NCI-H524 (cell line): ENCODE results near the gene SPATA31D1.

ENCODE experiments used
- DNase-seq, 2 experiments: peaks; one replicate each; lab custom pipeline; 2025; lab: John Stamatoyannopoulos, UW

Gene SPATA31D1

GRCh38 chr9:82022121-82022520 lies 33.5 kb downstream of the SPATA31D1 start:
- DNase-seq: no peak

DNA sequence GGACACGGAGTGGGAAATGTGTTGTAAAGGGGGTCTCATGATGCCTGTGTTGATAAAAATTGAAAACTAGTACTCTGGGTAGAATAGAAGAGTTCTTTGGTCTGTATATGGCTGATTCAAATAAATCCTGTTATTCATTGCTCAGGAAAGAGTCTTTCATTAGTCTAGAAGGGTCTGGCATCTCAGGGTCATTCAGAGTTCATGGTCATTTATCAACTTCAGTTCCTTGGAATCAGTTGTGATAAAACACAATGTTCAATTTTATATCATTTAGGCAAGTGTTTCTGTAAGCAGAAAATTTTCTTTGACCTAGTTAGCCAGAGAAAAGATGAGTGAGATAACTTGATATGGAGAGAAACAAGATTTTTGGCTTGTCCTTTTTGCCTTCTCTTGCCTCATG lies 36.3 kb downstream of the SPATA31D1 start:
- DNase-seq: no peak

GRCh38 chr9:82031538-82032280 lies 43.1 kb downstream of the SPATA31D1 start:
- peak in 1 of 2 experiments; percentile 30 for DNase-seq

- DNase-seq: no peak
These were observed 46.6 kb downstream of the SPATA31D1 start for GRCh38 chr9:82034956-82035731.

DNA sequence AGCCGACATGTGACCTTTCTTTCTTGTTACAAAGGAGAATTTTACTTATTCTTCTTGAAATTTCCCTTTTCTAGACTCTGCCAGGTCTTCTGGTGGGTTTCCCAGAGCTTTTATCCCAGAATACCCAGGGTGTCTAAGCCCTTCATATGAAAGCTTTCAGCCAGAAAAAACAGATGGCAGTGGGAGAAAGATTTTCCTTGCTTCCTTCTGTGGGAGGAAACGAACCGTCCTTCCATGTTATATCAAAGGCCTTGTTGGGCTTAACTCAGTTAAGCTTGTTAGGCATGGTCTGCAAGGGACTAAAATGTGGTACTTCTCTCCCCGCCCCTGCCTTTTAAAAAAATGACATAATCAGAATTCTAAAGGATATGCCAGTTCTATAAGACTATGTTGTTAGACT lies 47.5 kb downstream of the SPATA31D1 start:
- peak in 1 of 2 experiments; percentile 57 for DNase-seq

GRCh38 chr9:82037126-82037525 lies 48.6 kb downstream of the SPATA31D1 start:
- no peak for DNase-seq

GRCh38 chr9:82038897-82039296 lies 50.3 kb downstream of the SPATA31D1 start:
- no peak for DNase-seq
